ENCODE data around the gene RAB42. TPM values are rescaled to one million over a fixed set of nuclear protein-coding genes. Genes with fewer than 3 reads are reported as not detected.

RAB42 gene
- total RNA-seq, 1 experiment from 2014 or later: 13.2 TPM

DNA sequence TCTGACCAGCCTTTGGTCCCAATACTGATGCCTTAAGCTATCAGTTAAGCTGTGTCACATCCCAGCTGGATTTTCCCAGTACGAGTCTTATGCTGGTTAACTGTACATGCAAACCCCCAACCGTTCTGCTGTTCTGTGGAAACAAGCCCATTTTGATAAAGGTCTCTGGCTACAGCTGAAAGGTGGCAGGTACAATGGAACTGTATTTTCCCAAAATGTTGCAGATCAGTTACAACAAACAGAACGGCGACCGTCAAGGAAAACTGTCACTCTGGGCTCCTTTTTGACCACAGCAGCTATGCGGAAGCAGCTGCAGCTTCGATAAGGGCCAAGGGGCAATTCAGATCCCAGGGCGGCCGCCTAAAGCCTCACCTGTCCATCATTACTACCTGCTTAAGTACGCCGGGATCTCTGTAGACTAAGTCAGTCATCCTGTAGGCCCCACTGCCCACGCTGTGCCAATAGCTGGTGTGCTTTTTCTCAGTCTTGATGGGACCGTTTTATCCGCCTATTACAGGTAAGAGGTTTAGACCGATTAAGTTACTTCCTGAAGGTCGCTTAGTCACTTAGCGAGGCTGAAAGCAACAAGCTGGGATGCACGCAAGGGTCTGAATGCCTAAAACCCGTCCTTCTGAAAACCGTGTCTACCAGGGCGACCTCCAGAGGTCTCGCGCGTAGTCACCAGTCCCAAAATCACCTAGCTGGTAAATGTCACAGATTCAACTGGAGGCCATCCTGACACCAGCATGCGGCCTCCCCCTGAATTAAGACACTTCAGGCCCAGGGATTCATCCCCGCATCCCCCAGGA lies 11.1 kb upstream of the RAB42 start:
- Histone ChIP-seq H3K79me2 (ENCODE audit: insufficient read depth, low read length) (peaks cover 16% of the 10 kb centered on the region; the same call in 1 of the 2 replicates), H3K4me2 (ENCODE audit: insufficient read depth, insufficient read length, low read length) (peak overlapping the region; percentile 98), H4K5ac (ENCODE audit: insufficient read length, low read depth, low read length) (no peak overlapping the region), H3K23me2 (ENCODE audit: insufficient read length, low read depth, low read length, poor library complexity, severe bottlenecking) (peaks cover 17% of the 10 kb centered on the region), H3K4ac (ENCODE audit: low read depth, low read length) (no peak overlapping the region), H2BK20ac (ENCODE audit: low read depth, low read length, poor library complexity, severe bottlenecking) (no peak overlapping the region), H3K4me1 (ENCODE audit: insufficient read depth, low read length) (no peaks in the 10 kb centered on the region), H3K56ac (ENCODE audit: insufficient read length, low read depth, low read length) (no peak overlapping the region), H3K23ac (ENCODE audit: insufficient read length, low read depth, low read length) (no peak overlapping the region), H2BK5ac (ENCODE audit: insufficient read length, low read length) (no peak overlapping the region), H2AK5ac (ENCODE audit: insufficient read length, low read length) (no peak overlapping the region), H3K79me1 (ENCODE audit: insufficient read depth, low read depth, low read length, poor library complexity, severe bottlenecking) (no peaks in the 10 kb centered on the region), H3K9ac (ENCODE audit: extremely low read depth, insufficient read length, low read length) (peak overlapping the region; percentile 66), H2AFZ (ENCODE audit: low read length) (no peak overlapping the region), H3T11ph (ENCODE audit: low read length) (no peak overlapping the region), H3K14ac (ENCODE audit: insufficient read depth, low read length) (no peak overlapping the region), H3K9me3 (ENCODE audit: control insufficient read depth, low read depth, low read length) (no peaks in the 10 kb centered on the region), H4K91ac (ENCODE audit: insufficient read length, low read depth, low read length) (no peak overlapping the region), H4K8ac (replicated peaks; ENCODE audit: insufficient read length, low read depth, low read length) (no peak overlapping the region), H3K27me3 (ENCODE audit: insufficient read depth, low read length) (no peaks in the 10 kb centered on the region), H4K20me1 (ENCODE audit: control insufficient read depth, insufficient read depth, insufficient read length) (no peaks in the 10 kb centered on the region), H2BK12ac (ENCODE audit: insufficient read length, low read depth, low read length) (no peak overlapping the region), H2BK120ac (ENCODE audit: low read depth, low read length, poor library complexity, severe bottlenecking) (no peak overlapping the region), H2BK15ac (ENCODE audit: low read depth, low read length) (no peak overlapping the region), H3K27ac (ENCODE audit: insufficient read length, low read depth, low read length) (no peak overlapping the region), H3K18ac (ENCODE audit: insufficient read length, low read depth, low read length) (no peak overlapping the region)
- Mint-ChIP-seq H3K36me3 (ENCODE audit: insufficient read depth in 1 of 3, low read depth in 3 of 3) (peaks cover 30 to 48% (median 38%) of the 10 kb centered on the region in 3 experiments), H3K9me3 (no peaks in the 10 kb centered on the region; a peak in 1 of 5 replicates), H3K4me1 (peaks cover 20 to 25% of the 10 kb centered on the region in 2 experiments), H3K27me3 (ENCODE audit: low read depth) (0 out of 2 replicates have a peak, but pooled peaks cover 3% of the 10 kb centered on the region), H3K4me3 (peak overlapping the region; percentile 90 to 96), H3K27ac (peak overlapping the region in 2 of 3 experiments; percentile 90 to 95; a peak in 5 of 7 replicates)
- DNase-seq: no peak
- TF ChIP-seq, protein P1, sequence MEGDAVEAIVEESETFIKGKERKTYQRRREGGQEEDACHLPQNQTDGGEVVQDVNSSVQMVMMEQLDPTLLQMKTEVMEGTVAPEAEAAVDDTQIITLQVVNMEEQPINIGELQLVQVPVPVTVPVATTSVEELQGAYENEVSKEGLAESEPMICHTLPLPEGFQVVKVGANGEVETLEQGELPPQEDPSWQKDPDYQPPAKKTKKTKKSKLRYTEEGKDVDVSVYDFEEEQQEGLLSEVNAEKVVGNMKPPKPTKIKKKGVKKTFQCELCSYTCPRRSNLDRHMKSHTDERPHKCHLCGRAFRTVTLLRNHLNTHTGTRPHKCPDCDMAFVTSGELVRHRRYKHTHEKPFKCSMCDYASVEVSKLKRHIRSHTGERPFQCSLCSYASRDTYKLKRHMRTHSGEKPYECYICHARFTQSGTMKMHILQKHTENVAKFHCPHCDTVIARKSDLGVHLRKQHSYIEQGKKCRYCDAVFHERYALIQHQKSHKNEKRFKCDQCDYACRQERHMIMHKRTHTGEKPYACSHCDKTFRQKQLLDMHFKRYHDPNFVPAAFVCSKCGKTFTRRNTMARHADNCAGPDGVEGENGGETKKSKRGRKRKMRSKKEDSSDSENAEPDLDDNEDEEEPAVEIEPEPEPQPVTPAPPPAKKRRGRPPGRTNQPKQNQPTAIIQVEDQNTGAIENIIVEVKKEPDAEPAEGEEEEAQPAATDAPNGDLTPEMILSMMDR (conservative IDR thresholded peaks at IDR 0.05): peak; percentile 37; the same call in 2 of the 3 replicates
- no CpG with 5 or more reads among the region's 26 CpGs for WGBS (ENCODE audit: extremely low coverage, insufficient read length, low lambda C conversion rate)

All from H9 (cell line).